ENCODE results near the gene SNU13. TPM values are rescaled to one million over a fixed set of nuclear protein-coding genes. Genes with fewer than 3 reads are reported as not detected.

SNU13 gene
- polyA plus RNA-seq, 1 experiment, result 151 TPM

DNA sequence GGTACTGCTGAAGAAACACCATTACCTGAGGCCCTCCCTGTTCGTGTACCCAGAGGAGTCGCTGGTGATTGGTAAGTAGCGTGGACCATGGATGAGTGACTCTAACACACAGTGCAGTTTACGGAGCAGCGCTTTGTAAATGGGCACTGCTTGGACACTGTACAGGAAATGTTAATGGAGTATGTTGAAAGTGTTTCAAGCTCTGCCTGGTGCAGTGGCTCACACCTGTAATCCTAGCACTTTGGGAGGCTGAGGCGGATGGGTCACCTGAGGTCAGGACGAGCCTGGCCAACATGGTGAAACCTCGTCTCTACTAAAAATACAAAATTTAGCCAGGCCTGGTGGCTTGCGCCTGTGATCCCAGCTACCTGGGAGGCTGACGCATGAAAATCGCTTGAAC is 37.8 kb downstream of the SNU13 start:
- Histone ChIP-seq H3K27me3 (ENCODE audit: control insufficient read depth, insufficient read depth, low read length) (no peaks in the 10 kb centered on the region), H3K9me3 (ENCODE audit: control insufficient read depth, insufficient read depth, low read length) (no peaks in the 10 kb centered on the region), H3K27ac (ENCODE audit: low read depth, low read length) (no peak overlapping the region), H3K4me3 (ENCODE audit: low read depth, low read length) (no peak overlapping the region)
- ChIA-PET CTCF (interaction anchor here (1.1 to 1.6 kb wide), 3 partner anchors 9 to 16 kb away, joined by 3 to 10 read pairs (median 3); no protein-coding TSS in a partner anchor), POLR2A (interaction anchor here (0.7 kb wide), 1 partner anchor 17 kb away, joined by 3 read pairs; no protein-coding TSS in a partner anchor)
- TF ChIP-seq, protein P1, sequence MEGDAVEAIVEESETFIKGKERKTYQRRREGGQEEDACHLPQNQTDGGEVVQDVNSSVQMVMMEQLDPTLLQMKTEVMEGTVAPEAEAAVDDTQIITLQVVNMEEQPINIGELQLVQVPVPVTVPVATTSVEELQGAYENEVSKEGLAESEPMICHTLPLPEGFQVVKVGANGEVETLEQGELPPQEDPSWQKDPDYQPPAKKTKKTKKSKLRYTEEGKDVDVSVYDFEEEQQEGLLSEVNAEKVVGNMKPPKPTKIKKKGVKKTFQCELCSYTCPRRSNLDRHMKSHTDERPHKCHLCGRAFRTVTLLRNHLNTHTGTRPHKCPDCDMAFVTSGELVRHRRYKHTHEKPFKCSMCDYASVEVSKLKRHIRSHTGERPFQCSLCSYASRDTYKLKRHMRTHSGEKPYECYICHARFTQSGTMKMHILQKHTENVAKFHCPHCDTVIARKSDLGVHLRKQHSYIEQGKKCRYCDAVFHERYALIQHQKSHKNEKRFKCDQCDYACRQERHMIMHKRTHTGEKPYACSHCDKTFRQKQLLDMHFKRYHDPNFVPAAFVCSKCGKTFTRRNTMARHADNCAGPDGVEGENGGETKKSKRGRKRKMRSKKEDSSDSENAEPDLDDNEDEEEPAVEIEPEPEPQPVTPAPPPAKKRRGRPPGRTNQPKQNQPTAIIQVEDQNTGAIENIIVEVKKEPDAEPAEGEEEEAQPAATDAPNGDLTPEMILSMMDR (IDR thresholded peaks at IDR 0.05; ENCODE audit: low read depth, low read length), result no peak
- no peak for DNase-seq (ENCODE audit: low read depth, low spot score)

DNA sequence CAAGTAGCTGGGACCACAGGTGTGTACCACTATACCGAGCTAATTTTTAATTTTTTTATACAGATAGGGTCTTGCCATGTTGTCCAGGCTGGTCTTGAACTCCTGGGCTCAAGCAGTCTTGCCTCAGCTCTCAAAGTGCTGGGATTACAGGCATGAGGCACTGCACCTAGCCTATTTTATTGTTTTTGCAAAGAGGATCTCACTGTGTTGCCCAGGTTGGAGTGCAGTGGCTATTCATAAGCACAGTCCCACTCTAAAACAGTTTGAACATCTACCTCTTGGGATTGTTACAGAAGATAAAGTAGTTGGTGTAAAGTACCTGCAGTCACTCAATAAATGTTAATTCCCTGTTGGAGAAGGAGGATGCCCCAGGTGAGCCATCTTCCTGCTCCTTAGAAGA is 38.4 kb downstream of the SNU13 start:
- POLR2A ChIA-PET, result interaction anchor here (0.6 kb wide), 1 partner anchor 269 kb away, joined by 3 read pairs; the partner anchor contains the start of gene TEF
- H3K4me3 ChIP-seq (ENCODE audit: low read depth, low read length), result no peak overlapping the region
- DNase-seq (ENCODE audit: low read depth, low spot score), result no peak
- H3K27me3 ChIP-seq (ENCODE audit: control insufficient read depth, insufficient read depth, low read length), result no peaks in the 10 kb centered on the region
- TF ChIP-seq, protein P1 (IDR thresholded peaks at IDR 0.05; ENCODE audit: low read depth, low read length), result no peak
- no peak overlapping the region for H3K27ac ChIP-seq (ENCODE audit: low read depth, low read length)
- CTCF ChIA-PET, result interaction anchor here (0.9 to 1.1 kb wide), 2 partner anchors 10 to 15 kb away, joined by 3 read pairs; no protein-coding TSS in a partner anchor
- no peaks in the 10 kb centered on the region for H3K9me3 ChIP-seq (ENCODE audit: control insufficient read depth, insufficient read depth, low read length)

DNA sequence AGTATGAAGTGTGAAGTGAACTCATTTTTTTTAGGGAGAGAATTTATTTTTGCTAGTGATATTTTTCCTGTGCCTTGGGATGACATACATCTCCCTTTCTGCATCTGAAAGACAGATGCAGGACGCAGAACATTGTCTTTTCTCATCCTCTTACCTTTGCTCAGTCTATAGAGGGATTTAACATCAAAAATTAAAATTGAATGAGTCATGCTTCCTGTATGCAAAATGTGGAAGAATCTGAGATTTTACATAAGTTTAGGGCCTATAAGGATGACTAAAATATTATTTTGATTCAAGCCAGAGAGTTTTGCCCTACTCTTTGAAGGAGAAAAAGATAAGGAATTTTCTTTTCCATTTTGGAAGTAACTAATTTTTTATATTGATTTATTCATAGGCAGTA is 40.2 kb downstream of the SNU13 start:
- no peaks in the 10 kb centered on the region for H3K27me3 ChIP-seq (ENCODE audit: control insufficient read depth, insufficient read depth, low read length)
- no peak overlapping the region for H3K4me3 ChIP-seq (ENCODE audit: low read depth, low read length)
- no peak overlapping the region for H3K27ac ChIP-seq (ENCODE audit: low read depth, low read length)
- TF ChIP-seq, protein P1 (IDR thresholded peaks at IDR 0.05; ENCODE audit: low read depth, low read length), result no peak
- no peaks in the 10 kb centered on the region for H3K9me3 ChIP-seq (ENCODE audit: control insufficient read depth, insufficient read depth, low read length)
- DNase-seq (ENCODE audit: low read depth, low spot score), result no peak
- ChIA-PET CTCF (interaction anchor here (1.1 to 1.5 kb wide), 2 partner anchors 18 to 49 kb away, joined by 3 to 7 read pairs; no protein-coding TSS in a partner anchor), POLR2A (no interaction called here)

DNA sequence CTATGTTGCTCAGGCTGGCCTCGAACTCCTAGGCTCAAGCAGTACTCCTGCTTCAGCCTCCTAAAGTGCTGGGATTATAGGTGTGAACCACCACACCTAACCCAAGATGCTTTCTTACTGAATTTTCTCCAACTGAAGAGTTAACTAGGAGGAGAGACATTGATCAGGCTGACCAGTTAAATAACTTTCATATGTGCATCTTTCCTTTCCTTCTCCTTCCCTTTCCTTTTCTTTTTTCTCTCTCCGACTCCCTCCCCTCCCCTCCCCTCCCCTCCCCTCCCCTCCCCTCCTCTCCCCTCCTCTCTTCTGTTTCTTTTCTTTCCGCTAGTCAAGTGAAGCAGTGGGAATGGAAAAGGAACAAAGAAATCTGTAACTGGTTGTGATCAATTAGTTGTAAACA is 40.9 kb downstream of the SNU13 start:
- no peak for DNase-seq (ENCODE audit: low read depth, low spot score)
- ChIA-PET CTCF (interaction anchor here (1.5 kb wide), 1 partner anchor 19 kb away, joined by 7 read pairs; no protein-coding TSS in a partner anchor), POLR2A (no interaction called here)
- Histone ChIP-seq H3K27me3 (ENCODE audit: control insufficient read depth, insufficient read depth, low read length) (no peaks in the 10 kb centered on the region), H3K4me3 (ENCODE audit: low read depth, low read length) (no peak overlapping the region), H3K27ac (ENCODE audit: low read depth, low read length) (no peak overlapping the region), H3K9me3 (ENCODE audit: control insufficient read depth, insufficient read depth, low read length) (no peaks in the 10 kb centered on the region)
- TF ChIP-seq, protein P1 (IDR thresholded peaks at IDR 0.05; ENCODE audit: low read depth, low read length), result no peak

DNA sequence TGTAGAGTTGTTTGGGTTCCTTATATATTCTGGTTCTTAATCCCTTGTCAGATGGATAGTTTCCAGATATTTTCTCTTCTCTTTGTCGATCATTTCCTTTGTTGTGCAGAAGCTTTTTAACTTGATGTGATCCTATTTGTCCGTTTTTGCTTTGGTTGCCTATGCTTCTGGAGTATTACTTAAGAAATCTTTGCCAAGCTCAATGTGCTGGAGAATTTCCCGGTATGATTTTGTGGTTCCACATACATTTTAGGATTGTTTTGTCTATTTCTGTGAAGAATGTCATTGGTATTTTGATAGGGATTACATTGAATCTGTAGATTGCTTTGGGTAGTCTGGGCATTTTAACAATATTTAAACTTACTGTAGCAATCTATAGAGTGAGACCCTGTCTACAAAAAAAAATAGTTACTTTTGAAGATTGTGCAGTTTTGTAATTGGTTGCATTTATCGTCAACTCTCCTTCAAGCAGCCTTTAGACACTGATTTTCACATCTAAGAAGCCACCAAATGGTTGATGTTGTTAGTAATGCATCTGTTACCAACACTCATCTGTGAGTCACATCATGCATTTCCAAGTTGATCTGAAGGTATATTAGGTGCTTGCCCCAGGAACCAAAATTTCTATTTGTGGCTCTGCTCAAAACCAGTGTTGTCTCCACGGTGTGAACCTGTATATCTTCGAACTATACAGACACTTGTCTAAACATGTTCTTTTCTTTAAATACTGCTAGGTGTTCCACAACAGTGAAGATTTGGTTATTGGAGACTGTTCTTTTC is 46.1 kb downstream of the SNU13 start:
- CTCF ChIA-PET, result no interaction called here
- H3K27me3 ChIP-seq (ENCODE audit: control insufficient read depth, insufficient read depth, low read length), result no peaks in the 10 kb centered on the region
- H3K27ac ChIP-seq (ENCODE audit: low read depth, low read length), result no peak overlapping the region
- no peak overlapping the region for H3K4me3 ChIP-seq (ENCODE audit: low read depth, low read length)
- no peaks in the 10 kb centered on the region for H3K9me3 ChIP-seq (ENCODE audit: control insufficient read depth, insufficient read depth, low read length)
- POLR2A ChIA-PET, result interaction anchor here (0.7 kb wide), 1 partner anchor 21 kb away, joined by 3 read pairs; no protein-coding TSS in a partner anchor
- TF ChIP-seq, protein P1 (IDR thresholded peaks at IDR 0.05; ENCODE audit: low read depth, low read length), result no peak
- DNase-seq (ENCODE audit: low read depth, low spot score), result no peak
